H1 (cell line): Measurements from ENCODE around the gene KLHL36. TPM values are rescaled to one million over a fixed set of nuclear protein-coding genes. Genes with fewer than 3 reads are reported as not detected.

Source experiments
- CTCF ChIA-PET: fragments of 300-600 bp; sonication (Branson Sonifier 250); formaldehyde crosslinking; loops from one replicate; lab custom pipeline; 2021; ENCODE audit not compliant: partially characterized antibody; lab: Charles Lee
- POLR2A ChIA-PET: fragments of 300-600 bp; sonication (Branson Sonifier 250); formaldehyde crosslinking; loops from one replicate; lab custom pipeline; 2021; ENCODE audit warnings: inconsistent platforms; ENCODE audit not compliant: partially characterized antibody; lab: Charles Lee
- DNase-seq, 2 experiments: peaks; one replicate each; pipeline versions ENCODE4 v3.0.0 to v3.0.0-alpha.2; 2010 to 2022; ENCODE audit warnings: low spot score in 2 of 2, low read depth in 1 of 2, mixed read lengths in 1 of 2
- FAIRE-seq: peaks from 2 replicates; lab custom pipeline; 2011; peaks lifted over from hg19 to GRCh38; lab: Jason Lieb, UNC
- H2AFZ ChIP-seq: 2 replicates; pipeline ENCODE4 v1.8.1; 2012; ENCODE audit warnings: low read length, inconsistent platforms
- H2AK5ac ChIP-seq: 2 replicates; pipeline ENCODE4 v1.6.1; 2013; ENCODE audit warnings: low read depth, low read length
- H2BK120ac ChIP-seq: replicated peaks from 2 replicates; pipeline ENCODE3; 2013; ENCODE audit warnings: low read depth, low read length, inconsistent platforms
- H2BK12ac ChIP-seq: 2 replicates; pipeline ENCODE4 v1.6.1; 2013; ENCODE audit warnings: low read depth, low read length
- H2BK15ac ChIP-seq: 2 replicates; pipeline ENCODE4 v1.6.1; 2013; ENCODE audit warnings: low read length
- H2BK20ac ChIP-seq: 2 replicates; pipeline ENCODE4 v1.6.1; 2013; ENCODE audit warnings: low read length
- H2BK5ac ChIP-seq: 2 replicates; pipeline ENCODE4 v1.6.1; 2013; ENCODE audit warnings: low read depth, low read length
- H3K14ac ChIP-seq: 2 replicates; pipeline ENCODE4 v1.6.1; 2013; ENCODE audit warnings: inconsistent platforms; ENCODE audit not compliant: insufficient read length
- H3K18ac ChIP-seq: 2 replicates; pipeline ENCODE4 v1.6.1; 2013; ENCODE audit warnings: low read length; ENCODE audit errors: extremely low read depth
- H3K23ac ChIP-seq: 2 replicates; pipeline ENCODE4 v1.6.1; 2013; ENCODE audit warnings: inconsistent platforms; ENCODE audit not compliant: insufficient read length
- H3K23me2 ChIP-seq: 2 replicates; pipeline ENCODE4 v1.6.1; 2013; ENCODE audit warnings: low read depth, low read length
- H3K27ac ChIP-seq: 2 replicates; pipeline ENCODE4 v1.6.1; 2011; ENCODE audit warnings: low read depth, low read length, inconsistent platforms
- H3K27me3 ChIP-seq, 4 experiments: replicated peaks in 1 of 4; 1 replicate in 1 of 4; 2 replicates in 3 of 4; pipeline versions ENCODE4 v1.6.1 to v1.8.1; 2011 to 2013; ENCODE audit warnings: low read length in 3 of 4, mild to moderate bottlenecking in 3 of 4, inconsistent platforms in 2 of 4, mixed read lengths in 2 of 4, moderate library complexity in 1 of 4; ENCODE audit not compliant: control insufficient read depth in 3 of 4, insufficient read depth in 3 of 4; ENCODE audit errors: extremely low read depth in 1 of 4
- H3K36me3 ChIP-seq, 4 experiments: 2 replicates each; pipeline versions ENCODE4 v1.6.1 to v1.8.1; 2011 to 2013; ENCODE audit warnings: mild to moderate bottlenecking in 4 of 4, low read length in 3 of 4, moderate library complexity in 2 of 4, control low read depth in 1 of 4, inconsistent platforms in 1 of 4; ENCODE audit not compliant: insufficient read depth in 4 of 4, control insufficient read depth in 2 of 4
- H3K4ac ChIP-seq: replicated peaks from 2 replicates; pipeline ENCODE3; 2013; ENCODE audit warnings: low read length, low read depth, mixed read lengths, inconsistent platforms; ENCODE audit not compliant: insufficient read length
- H3K4me1 ChIP-seq, 4 experiments: replicated peaks in 1 of 4; 1 replicate in 1 of 4; 2 replicates in 3 of 4; pipeline versions ENCODE4 v1.6.1 to v1.8.1; 2011 to 2013; ENCODE audit warnings: low read length in 3 of 4, inconsistent platforms in 2 of 4, mixed read lengths in 1 of 4; ENCODE audit not compliant: insufficient read depth in 4 of 4, control insufficient read depth in 3 of 4
- H3K4me2 ChIP-seq, 2 experiments: 2 replicates each; pipeline versions ENCODE4 v1.6.1 to v1.8.1; 2011 to 2013; ENCODE audit warnings: low read depth in 2 of 2, low read length in 2 of 2, control low read depth in 1 of 2, inconsistent platforms in 1 of 2, mild to moderate bottlenecking in 1 of 2; ENCODE audit not compliant: insufficient read depth in 1 of 2
- H3K4me3 ChIP-seq, 4 experiments: fragments of 200-600, 300-600 bp in 1 of 4; sonication (generic), shearing (Covaris generic), sonication (Bioruptor Twin) in 1 of 4; 2 replicates each; pipeline versions ENCODE4 v1.5.1 to v1.8.1; 2011 to 2016; ENCODE audit warnings: low read length in 4 of 4, low read depth in 3 of 4, control low read depth in 2 of 4, inconsistent platforms in 2 of 4, mild to moderate bottlenecking in 2 of 4, mixed read lengths in 1 of 4, moderate library complexity in 1 of 4; ENCODE audit not compliant: insufficient read depth in 2 of 4; ENCODE audit errors: extremely low read depth in 1 of 4
- H3K56ac ChIP-seq: replicated peaks from 2 replicates; pipeline ENCODE3; 2013; ENCODE audit warnings: low read depth, mild to moderate bottlenecking, mixed read lengths, low read length, inconsistent platforms; ENCODE audit not compliant: insufficient read length
- H3K79me1 ChIP-seq: 2 replicates; pipeline ENCODE4 v1.6.1; 2013; ENCODE audit warnings: low read depth, low read length, control low read depth
- H3K79me2 ChIP-seq, 2 experiments: 2 replicates each; pipeline versions ENCODE4 v1.6.1 to v1.8.1; 2012 to 2013; ENCODE audit warnings: low read length in 2 of 2, mild to moderate bottlenecking in 2 of 2, inconsistent platforms in 1 of 2; ENCODE audit not compliant: insufficient read depth in 2 of 2, control insufficient read depth in 1 of 2
- H3K9ac ChIP-seq, 4 experiments: replicated peaks in 1 of 4; 1 replicate in 1 of 4; 2 replicates in 3 of 4; pipeline versions ENCODE4 v1.6.1 to v1.8.1; 2011 to 2013; ENCODE audit warnings: low read depth in 3 of 4, low read length in 3 of 4, control low read depth in 2 of 4, mild to moderate bottlenecking in 2 of 4, moderate library complexity in 2 of 4, inconsistent platforms in 1 of 4; ENCODE audit errors: extremely low read depth in 1 of 4
- H3K9me3 ChIP-seq, 2 experiments: 2 replicates each; pipeline versions ENCODE4 v1.6.1 to v1.8.1; 2012 to 2013; ENCODE audit warnings: mild to moderate bottlenecking in 2 of 2, moderate library complexity in 2 of 2, control low read depth in 1 of 2, inconsistent platforms in 1 of 2, low read depth in 1 of 2, low read length in 1 of 2, mixed read lengths in 1 of 2; ENCODE audit not compliant: insufficient read depth in 2 of 2
- H4K20me1 ChIP-seq, 2 experiments: replicated peaks in 1 of 2; 2 replicates each; pipeline versions ENCODE3 to v1.8.1; 2011 to 2013; ENCODE audit warnings: inconsistent platforms in 2 of 2, low read length in 2 of 2, mild to moderate bottlenecking in 1 of 2; ENCODE audit not compliant: insufficient read depth in 2 of 2, control insufficient read depth in 1 of 2
- H4K5ac ChIP-seq: 2 replicates; pipeline ENCODE4 v1.6.1; 2013; ENCODE audit warnings: low read length, low read depth, mixed read lengths, inconsistent platforms; ENCODE audit not compliant: insufficient read length
- H4K8ac ChIP-seq: 2 replicates; pipeline ENCODE4 v1.8.0; 2013; ENCODE audit warnings: mild to moderate bottlenecking, moderate library complexity, low read length, inconsistent platforms; ENCODE audit not compliant: insufficient read depth; ENCODE audit errors: extremely low read depth
- H4K91ac ChIP-seq: replicated peaks from 2 replicates; pipeline ENCODE3; 2013; ENCODE audit warnings: low read length, mixed read lengths, inconsistent platforms; ENCODE audit not compliant: insufficient read length
- CBX5 ChIP-seq: fragments of 300-800, 300-1000 bp; sonication (generic); IDR thresholded peaks from 2 replicates; pipeline ENCODE4 v1.7.1; 2016; ENCODE audit warnings: antibody characterized with exemption, low read length, low read depth
- CHD1 ChIP-seq: IDR thresholded peaks from 2 replicates; pipeline ENCODE4 v1.6.1; 2012; ENCODE audit warnings: low read depth, low read length, improper control_type of control experiment
- EGR1 ChIP-seq: IDR thresholded peaks from 2 replicates; pipeline ENCODE4 v1.6.1; 2011; ENCODE audit warnings: low read depth, low read length, borderline replicate concordance
- GABPA ChIP-seq: IDR thresholded peaks from 2 replicates; pipeline ENCODE4 v1.6.1; 2011; ENCODE audit warnings: mild to moderate bottlenecking, low read length, moderate library complexity, borderline replicate concordance; ENCODE audit not compliant: insufficient read depth
- GTF2F1 ChIP-seq: IDR thresholded peaks from 2 replicates; pipeline ENCODE4 v1.6.1; 2012; ENCODE audit warnings: low read depth, low read length, improper control_type of control experiment, borderline replicate concordance
- HDAC2 ChIP-seq, 2 experiments: fragments of 300-600 bp in 1 of 2; sonication (generic) in 1 of 2; IDR thresholded peaks; 2 replicates each; pipeline ENCODE4 v1.6.1; 2011 to 2012; ENCODE audit warnings: low read depth in 2 of 2, low read length in 2 of 2, mild to moderate bottlenecking in 2 of 2, moderate library complexity in 2 of 2, borderline replicate concordance in 1 of 2, inconsistent platforms in 1 of 2
- SIX5 ChIP-seq: IDR thresholded peaks from 2 replicates; pipeline ENCODE4 v1.6.1; 2011; ENCODE audit warnings: mild to moderate bottlenecking, low read depth, low read length
- SUZ12 ChIP-seq: fragments of 200-600 bp; sonication (generic); IDR thresholded peaks from 2 replicates; pipeline ENCODE4 v1.6.1; 2012; ENCODE audit warnings: mild to moderate bottlenecking, inconsistent platforms, low read length, moderate library complexity, mixed read lengths
- TAF1 ChIP-seq: IDR thresholded peaks from 2 replicates; pipeline ENCODE4 v1.6.1; 2011; ENCODE audit warnings: mild to moderate bottlenecking, low read depth, low read length
- WGBS, 2 experiments: shearing (Covaris generic) in 1 of 2; methylation state at CpG; one replicate each; pipeline versions ENCODE4 v1.1.6 to v1.1.7; 2013 to 2015; ENCODE audit warnings: low lambda C conversion rate in 2 of 2, mixed read lengths in 2 of 2, inconsistent platforms in 1 of 2, low coverage in 1 of 2, missing lambda C conversion rate in 1 of 2; ENCODE audit not compliant: insufficient replicate concordance in 2 of 2, insufficient coverage in 1 of 2, insufficient read length in 1 of 2; ENCODE audit errors: extremely low coverage in 1 of 2, missing lambda C conversion rate in 1 of 2; 5-methylcytosine and 5-hydroxymethylcytosine counted together
- polyA plus RNA-seq, 7 experiments: library from polyadenylated mRNA; depleted of rRNA in 3 of 7; stranded (reverse) in 5 of 7; unstranded in 2 of 7; fragments of >200 nt in 5 of 7; fragments of 200-250 nt in 2 of 7; gene quantifications; 1 replicate in 5 of 7; 2 replicates in 1 of 7; 4 replicates in 1 of 7; pipeline versions ENCODE4 v1.2.1 to v1.2.3, GENCODE V29; 2011 to 2013; ENCODE audit warnings: missing spikeins in 2 of 7, mixed read lengths in 2 of 7
- total RNA-seq: library from RNA; stranded (reverse); fragmentation: NEBNext Ultra II Directional; extraction: Animal tissue kit (Norgen Biotek cat#: 25700); gene quantifications from 2 replicates; pipeline ENCODE4 v1.2.1, GENCODE V29; 2021
- TF ChIP-seq, protein P1 (sequence below), 3 experiments: IDR thresholded peaks; 1 replicate in 2 of 3; 2 replicates in 1 of 3; pipeline versions ENCODE4 v1.5.1 to v1.6.1; 2011; ENCODE audit warnings: low read length in 3 of 3, mild to moderate bottlenecking in 3 of 3, inconsistent platforms in 2 of 3, low read depth in 1 of 3, moderate library complexity in 1 of 3; ENCODE audit not compliant: insufficient read depth in 1 of 3; ENCODE audit errors: control extremely low read depth in 1 of 3

KLHL36 gene
- total and polyA plus RNA-seq, 2 of the 8 experiments (the other 6 are each of a cell fraction or from before 2014, with no cell fraction given) = 22.9 to 33.6 TPM

- H2BK120ac ChIP-seq = no peak overlapping the region
- POLR2A ChIA-PET = interaction anchor here (1.3 kb wide), 1 partner anchor 9 kb away, joined by 4 read pairs; no protein-coding TSS in a partner anchor
- H3K23ac ChIP-seq = no peak overlapping the region
- no peak overlapping the region for H4K5ac ChIP-seq
- no peak overlapping the region for H3K4me3 ChIP-seq
- no peaks in the 10 kb centered on the region for H3K23me2 ChIP-seq
- peaks cover 0 to 6% (median 2%) of the 10 kb centered on the region in 4 experiments; a peak in 3 of 8 replicates for H3K36me3 ChIP-seq
- no peak overlapping the region for H2AK5ac ChIP-seq
- no peak overlapping the region for H3K14ac ChIP-seq
- peaks cover 0 to 77% of the 10 kb centered on the region in 2 experiments; a peak in 3 of 4 replicates for H3K79me2 ChIP-seq
- H3K56ac ChIP-seq = no peak overlapping the region
- no peak overlapping the region for H2BK12ac ChIP-seq
- 78% methylated on average over 6 of the region's 6 CpGs; no CpG with 5 or more reads in 1 of the 2 experiments for WGBS, 2 experiments
- H4K20me1 ChIP-seq = peaks cover 5 to 15% of the 10 kb centered on the region in 2 experiments
- no peak overlapping the region for H2AFZ ChIP-seq
- no peak overlapping the region for H3K4ac ChIP-seq
- H2BK15ac ChIP-seq = no peak overlapping the region
- H3K27ac ChIP-seq = no peak overlapping the region
- H4K91ac ChIP-seq = no peak overlapping the region
- no peaks in the 10 kb centered on the region for H3K27me3 ChIP-seq
- H2BK20ac ChIP-seq = no peak overlapping the region
- H2BK5ac ChIP-seq = no peak overlapping the region
- H3K18ac ChIP-seq = no peak overlapping the region
- no peak overlapping the region for H3K9ac ChIP-seq
- peaks cover 7% of the 10 kb centered on the region for H3K79me1 ChIP-seq
- H3K4me1 ChIP-seq = peaks cover 0 to 8% (median 7%) of the 10 kb centered on the region in 4 experiments; a peak in 6 of 7 replicates
- H3K4me2 ChIP-seq = no peak overlapping the region
- CTCF ChIA-PET = interaction anchor here (2.3 kb wide), 1 partner anchor 12 kb away, joined by 6 read pairs; no protein-coding TSS in a partner anchor
- H3K9me3 ChIP-seq = peaks cover 3 to 7% of the 10 kb centered on the region in 2 experiments; a peak in 2 of 4 replicates
- FAIRE-seq (no peak), DNase-seq (no peak)
- no peak for TF ChIP-seq SIX5
- TF ChIP-seq CBX5 = no peak
- TF ChIP-seq, protein P1, sequence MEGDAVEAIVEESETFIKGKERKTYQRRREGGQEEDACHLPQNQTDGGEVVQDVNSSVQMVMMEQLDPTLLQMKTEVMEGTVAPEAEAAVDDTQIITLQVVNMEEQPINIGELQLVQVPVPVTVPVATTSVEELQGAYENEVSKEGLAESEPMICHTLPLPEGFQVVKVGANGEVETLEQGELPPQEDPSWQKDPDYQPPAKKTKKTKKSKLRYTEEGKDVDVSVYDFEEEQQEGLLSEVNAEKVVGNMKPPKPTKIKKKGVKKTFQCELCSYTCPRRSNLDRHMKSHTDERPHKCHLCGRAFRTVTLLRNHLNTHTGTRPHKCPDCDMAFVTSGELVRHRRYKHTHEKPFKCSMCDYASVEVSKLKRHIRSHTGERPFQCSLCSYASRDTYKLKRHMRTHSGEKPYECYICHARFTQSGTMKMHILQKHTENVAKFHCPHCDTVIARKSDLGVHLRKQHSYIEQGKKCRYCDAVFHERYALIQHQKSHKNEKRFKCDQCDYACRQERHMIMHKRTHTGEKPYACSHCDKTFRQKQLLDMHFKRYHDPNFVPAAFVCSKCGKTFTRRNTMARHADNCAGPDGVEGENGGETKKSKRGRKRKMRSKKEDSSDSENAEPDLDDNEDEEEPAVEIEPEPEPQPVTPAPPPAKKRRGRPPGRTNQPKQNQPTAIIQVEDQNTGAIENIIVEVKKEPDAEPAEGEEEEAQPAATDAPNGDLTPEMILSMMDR (IDR thresholded peaks at IDR 0.05; ENCODE audit: control extremely low read depth in 1 of 3, insufficient read depth in 1 of 3, low read depth in 1 of 3, low read length in 3 of 3) = no peak
- TF ChIP-seq TAF1 = no peak
- TF ChIP-seq GABPA = no peak
- no peak for TF ChIP-seq CHD1
- TF ChIP-seq HDAC2 (IDR thresholded peaks at IDR 0.05; ENCODE audit: borderline replicate concordance in 1 of 2, low read depth in 2 of 2, low read length in 2 of 2) = no peak
- TF ChIP-seq GTF2F1 = no peak
- no peak for TF ChIP-seq EGR1
- TF ChIP-seq SUZ12 = no peak
- no peak overlapping the region for H4K8ac ChIP-seq
Observed at GRCh38 chr16:84609563-84610177, 38.6 kb upstream of the KLHL36 start.
